Lung (tissue), 12 donors: ENCODE data around the gene TBR1. TPM values are rescaled to one million over a fixed set of nuclear protein-coding genes. Genes with fewer than 3 reads are reported as not detected.
A peak's percentile ranks its signal among the peaks of the same experiment; 100 is the strongest.

Source experiments
- ATAC-seq: fragments of 200-7000 bp; cut with Tn5 transposase; one replicate; pipeline ENCODE4 v1.9.1; 2020; ENCODE audit warnings: moderate number of reproducible peaks; ENCODE audit not compliant: insufficient read depth, low FRiP score
- DNase-seq, 3 donors: peaks; one replicate each; pipeline ENCODE4 v3.0.0-alpha.2; 2013 to 2017
- H3K27ac ChIP-seq, 2 donors: one replicate each; pipeline ENCODE4 v1.5.1; 2013; ENCODE audit warnings: mild to moderate bottlenecking in 2 of 2, moderate library complexity in 2 of 2, control low read depth in 1 of 2, inconsistent platforms in 1 of 2, low read depth in 1 of 2, low read length in 1 of 2
- H3K27me3 ChIP-seq, 3 donors: one replicate each; pipeline ENCODE4 v1.5.1; 2013; ENCODE audit warnings: low read length in 2 of 3; ENCODE audit not compliant: control insufficient read depth in 3 of 3, insufficient read depth in 3 of 3
- H3K36me3 ChIP-seq, 4 donors: one replicate each; pipeline ENCODE4 v1.5.1; 2013; ENCODE audit warnings: low read length in 4 of 4, mild to moderate bottlenecking in 1 of 4, moderate library complexity in 1 of 4; ENCODE audit not compliant: control insufficient read depth in 4 of 4, insufficient read depth in 4 of 4
- H3K4me1 ChIP-seq, 5 donors: one replicate each; pipeline ENCODE4 v1.5.1; 2013; ENCODE audit warnings: low read length in 5 of 5, mild to moderate bottlenecking in 2 of 5, moderate library complexity in 1 of 5; ENCODE audit not compliant: control insufficient read depth in 5 of 5, insufficient read depth in 5 of 5
- H3K4me3 ChIP-seq: one replicate; pipeline ENCODE4 v1.5.1; 2013; ENCODE audit warnings: mild to moderate bottlenecking, control low read depth, moderate library complexity
- H3K9ac ChIP-seq, 2 donors: one replicate each; pipeline ENCODE4 v1.5.1; 2013; ENCODE audit warnings: low read length in 2 of 2, control low read depth in 1 of 2; ENCODE audit not compliant: insufficient read depth in 1 of 2
- H3K9me3 ChIP-seq, 4 donors: one replicate each; pipeline ENCODE4 v1.5.1; 2013; ENCODE audit warnings: low read length in 3 of 4, mild to moderate bottlenecking in 1 of 4, moderate library complexity in 1 of 4; ENCODE audit not compliant: control insufficient read depth in 4 of 4, insufficient read depth in 3 of 4
- WGBS, 2 donors: extraction: QIAGEN DNeasy Blood & Tissue Kit; methylation state at CpG; one replicate each; pipeline ENCODE4 v1.1.7; 2013; 5-methylcytosine and 5-hydroxymethylcytosine counted together
- polyA plus RNA-seq, 2 donors: library from polyadenylated mRNA; stranded (reverse); fragments of 200-250 nt; gene quantifications; one replicate each; pipeline ENCODE4 v1.2.1, GENCODE V29; 2013
- total RNA-seq, 2 donors: library from RNA; depleted of rRNA in 1 of 2; stranded (reverse); fragments of >200 nt in 1 of 2; gene quantifications; one replicate each; pipeline ENCODE4 v1.2.1, GENCODE V29; 2014 to 2021
- TF ChIP-seq, protein P1 (sequence below): IDR thresholded peaks from 2 replicates; pipeline ENCODE4 v1.5.1; 2012; ENCODE audit warnings: mild to moderate bottlenecking; ENCODE audit errors: control extremely low read depth, extremely low read depth
- donor health status: control.
- donor health status: control.
- donor health status: Bipolar disorder and iron deficiency.
- donor health status: healthy.
- donor health status: DM: yes; HTN: yes; CAD: no.

TBR1 gene
- total and polyA plus RNA-seq, 4 donors: 0.01 to 0.02 TPM; not detected in 2

- Histone ChIP-seq H3K4me1 (peaks cover 0 to 47% (median 14%) of the 10 kb centered on the region in 5 donors), H3K36me3 (no peaks in the 10 kb centered on the region), H3K27ac (no peak overlapping the region), H3K4me3 (no peak overlapping the region), H3K9me3 (peaks cover 0 to 23% (median 0%) of the 10 kb centered on the region in 4 donors), H3K9ac (no peak overlapping the region), H3K27me3 (peaks cover 23 to 93% (median 93%) of the 10 kb centered on the region in 3 donors)
- ATAC-seq (no peak), DNase-seq (no peak)
- 24 to 50% methylated on average over 3 of the region's 3 CpGs for WGBS, 2 donors
- TF ChIP-seq, protein P1, sequence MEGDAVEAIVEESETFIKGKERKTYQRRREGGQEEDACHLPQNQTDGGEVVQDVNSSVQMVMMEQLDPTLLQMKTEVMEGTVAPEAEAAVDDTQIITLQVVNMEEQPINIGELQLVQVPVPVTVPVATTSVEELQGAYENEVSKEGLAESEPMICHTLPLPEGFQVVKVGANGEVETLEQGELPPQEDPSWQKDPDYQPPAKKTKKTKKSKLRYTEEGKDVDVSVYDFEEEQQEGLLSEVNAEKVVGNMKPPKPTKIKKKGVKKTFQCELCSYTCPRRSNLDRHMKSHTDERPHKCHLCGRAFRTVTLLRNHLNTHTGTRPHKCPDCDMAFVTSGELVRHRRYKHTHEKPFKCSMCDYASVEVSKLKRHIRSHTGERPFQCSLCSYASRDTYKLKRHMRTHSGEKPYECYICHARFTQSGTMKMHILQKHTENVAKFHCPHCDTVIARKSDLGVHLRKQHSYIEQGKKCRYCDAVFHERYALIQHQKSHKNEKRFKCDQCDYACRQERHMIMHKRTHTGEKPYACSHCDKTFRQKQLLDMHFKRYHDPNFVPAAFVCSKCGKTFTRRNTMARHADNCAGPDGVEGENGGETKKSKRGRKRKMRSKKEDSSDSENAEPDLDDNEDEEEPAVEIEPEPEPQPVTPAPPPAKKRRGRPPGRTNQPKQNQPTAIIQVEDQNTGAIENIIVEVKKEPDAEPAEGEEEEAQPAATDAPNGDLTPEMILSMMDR: no peak
These were observed 3.6 kb downstream of the TBR1 start for GRCh38 chr2:161419638-161420190.

- peaks cover 0 to 39% (median 8%) of the 10 kb centered on the region in 5 donors for H3K4me1 ChIP-seq
- H3K4me3 ChIP-seq: no peak overlapping the region
- ATAC-seq (no peak), DNase-seq (peak in 1 of 3 donors; percentile 12)
- peaks cover 23 to 93% (median 93%) of the 10 kb centered on the region in 3 donors for H3K27me3 ChIP-seq
- H3K36me3 ChIP-seq: no peaks in the 10 kb centered on the region
- no peak overlapping the region for H3K9ac ChIP-seq
- TF ChIP-seq, protein P1: no peak
- H3K27ac ChIP-seq: no peak overlapping the region
- peaks cover 0 to 21% (median 0%) of the 10 kb centered on the region in 4 donors for H3K9me3 ChIP-seq
- WGBS, 2 donors: 19 to 35% methylated on average over 11 of the region's 11 CpGs
These were observed 4.4 kb downstream of the TBR1 start for GRCh38 chr2:161420406-161421074.

- H3K4me3 ChIP-seq: no peak overlapping the region
- TF ChIP-seq, protein P1: no peak
- H3K9me3 ChIP-seq: peaks cover 0 to 20% (median 0%) of the 10 kb centered on the region in 4 donors
- ATAC-seq (no peak), DNase-seq (no peak)
- no peak overlapping the region for H3K27ac ChIP-seq
- H3K9ac ChIP-seq: no peak overlapping the region
- H3K27me3 ChIP-seq: peaks cover 23 to 93% (median 93%) of the 10 kb centered on the region in 3 donors
- peaks cover 0 to 28% (median 0%) of the 10 kb centered on the region in 5 donors for H3K4me1 ChIP-seq
- WGBS, 2 donors: 25 to 28% methylated on average over 2 of the region's 2 CpGs
- no peaks in the 10 kb centered on the region for H3K36me3 ChIP-seq
These were observed 5.6 kb downstream of the TBR1 start for GRCh38 chr2:161421686-161422085.
